Activated CD8-positive, alpha-beta memory T cell treated with anti-CD3 and anti-CD28 coated beads, Interleukin-2, amount 50 U/mL, for 48 hours (primary cell): Measurements from ENCODE around the gene PDE4A.

ENCODE experiments used
- DNase-seq: peaks from one replicate; pipeline ENCODE4 v3.0.0-alpha.2; 2020

The PDE4A gene

DNA sequence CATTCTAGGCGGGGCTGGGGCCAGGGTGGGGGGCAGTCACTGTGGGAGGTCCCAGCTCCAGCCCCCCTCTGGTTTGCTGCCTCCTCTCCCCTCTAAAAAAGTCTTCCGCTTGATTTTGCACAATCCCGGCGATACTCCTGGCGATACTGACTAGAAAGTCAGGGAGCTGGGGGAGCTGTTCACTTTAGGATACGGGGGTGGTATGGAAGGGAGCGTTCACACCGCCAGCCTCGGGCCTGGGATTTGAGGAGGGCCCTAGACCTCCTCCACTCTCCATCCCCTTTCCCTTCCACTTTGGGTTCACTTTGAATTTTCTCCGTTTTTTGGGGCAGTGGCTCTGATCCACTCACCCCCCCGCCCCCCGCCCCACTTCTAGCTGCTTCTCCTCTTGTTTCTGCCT is 47.8 kb downstream of the PDE4A start:
- no peak for DNase-seq

DNA sequence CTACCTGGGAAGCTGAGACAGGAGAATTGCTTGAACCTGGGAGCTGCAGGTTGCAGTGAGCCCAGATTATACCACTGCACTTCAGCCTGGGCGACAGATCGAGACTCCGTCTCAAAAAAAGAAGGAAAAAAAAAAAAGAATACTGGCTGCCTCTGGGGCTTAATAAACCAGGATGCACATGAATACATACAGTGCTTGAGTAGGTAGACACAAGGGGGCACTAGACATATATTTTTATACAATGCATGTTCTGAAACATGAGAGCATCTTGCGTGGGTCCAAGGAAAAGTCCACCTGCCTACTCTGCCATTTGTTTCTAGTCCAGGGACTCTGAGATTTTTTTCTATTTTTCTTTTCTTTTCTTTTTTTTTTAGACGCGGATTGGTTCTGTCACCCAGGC is 51.6 kb downstream of the PDE4A start:
- DNase-seq, result no peak

- DNase-seq, result no peak
Observed at GRCh38 chr19:10473192-10473591, 52.9 kb downstream of the PDE4A start.

DNA sequence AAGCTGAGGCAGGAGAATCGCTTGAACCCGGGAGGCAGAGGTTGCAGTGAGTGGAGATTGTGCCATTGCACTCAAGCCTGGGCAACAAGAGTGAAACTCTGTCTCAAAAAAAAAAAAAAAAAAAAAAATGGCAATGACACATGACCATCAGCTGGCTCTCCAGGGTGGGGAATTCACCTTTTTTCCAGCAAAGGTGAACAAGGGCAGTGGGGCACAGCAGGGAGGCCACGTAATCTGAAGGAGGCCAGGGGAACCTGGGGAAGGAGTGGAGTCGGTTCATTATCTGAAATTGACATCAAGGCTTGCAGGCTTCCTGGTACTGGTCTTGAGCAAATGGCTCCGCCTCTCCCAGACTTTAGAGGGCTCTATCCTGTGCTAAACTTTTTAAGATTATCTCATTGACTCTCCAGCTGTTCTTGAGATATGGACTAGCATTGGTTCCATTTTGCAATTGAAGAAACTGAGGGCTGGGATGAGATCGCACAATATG is 54.7 kb downstream of the PDE4A start:
- DNase-seq, result no peak

DNA sequence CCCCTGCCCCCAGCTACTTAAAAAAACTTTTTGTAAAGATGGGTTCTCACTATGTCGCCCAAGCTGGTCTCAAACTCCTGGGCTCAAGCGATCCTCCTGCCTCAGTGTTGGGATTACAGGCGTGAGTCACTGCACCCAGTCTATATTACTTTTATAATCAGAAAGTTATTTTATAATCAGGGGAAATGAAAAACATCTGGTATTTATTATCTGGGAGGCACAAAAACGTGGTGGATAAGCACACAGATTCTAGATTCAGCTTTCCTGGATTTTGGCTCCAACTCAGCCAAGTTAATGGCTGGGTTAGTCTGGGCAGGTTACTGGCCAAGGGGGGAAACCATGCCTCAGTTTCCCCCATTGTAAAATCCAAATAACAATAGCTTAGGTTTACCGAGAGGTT is 58.1 kb downstream of the PDE4A start:
- no peak for DNase-seq

DNA sequence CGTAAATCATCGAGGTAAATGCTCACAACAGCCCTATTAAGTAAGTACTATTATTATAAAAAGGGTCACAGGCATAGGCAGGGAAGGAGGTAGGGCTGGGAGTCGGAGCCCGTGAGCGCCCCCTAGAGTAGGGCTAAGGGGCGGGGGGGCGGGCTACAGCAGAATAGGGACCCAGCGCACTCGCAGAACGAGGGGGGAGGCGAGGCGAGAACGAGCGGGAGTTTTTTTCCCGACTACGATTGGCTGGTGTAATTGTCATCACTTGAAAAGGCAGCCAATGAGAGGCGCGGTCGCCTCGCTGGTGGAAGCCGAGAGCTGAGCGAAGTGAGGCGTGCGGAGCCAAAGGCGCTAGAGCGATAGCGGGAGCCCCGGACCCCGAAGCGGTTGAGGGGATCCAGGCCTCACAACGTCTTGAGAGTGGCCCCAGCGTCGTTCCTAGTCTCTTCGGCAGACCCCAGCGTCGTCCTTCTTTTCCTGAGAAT is 58.6 kb downstream of the PDE4A start:
- DNase-seq, result peak; percentile 93

DNA sequence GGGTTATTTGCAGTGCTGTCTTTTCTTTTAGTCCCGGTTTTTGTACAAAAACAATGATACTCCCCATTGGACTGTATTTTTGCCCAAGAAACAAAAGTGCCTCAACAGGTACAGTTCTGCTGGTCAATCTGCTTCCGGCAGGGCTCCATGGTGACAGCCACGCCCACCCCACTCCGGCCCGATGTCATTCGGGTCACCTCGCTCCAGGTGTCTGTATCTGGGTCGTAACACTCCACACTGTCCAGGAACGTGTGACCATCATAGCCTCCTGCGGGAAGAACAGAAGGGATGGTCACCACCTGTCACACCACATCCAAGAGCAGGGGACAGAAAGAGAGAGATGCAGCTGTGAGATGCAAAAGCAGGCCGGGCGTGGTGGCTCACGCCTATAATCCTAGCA is 66.2 kb downstream of the PDE4A start:
- no peak for DNase-seq

DNA sequence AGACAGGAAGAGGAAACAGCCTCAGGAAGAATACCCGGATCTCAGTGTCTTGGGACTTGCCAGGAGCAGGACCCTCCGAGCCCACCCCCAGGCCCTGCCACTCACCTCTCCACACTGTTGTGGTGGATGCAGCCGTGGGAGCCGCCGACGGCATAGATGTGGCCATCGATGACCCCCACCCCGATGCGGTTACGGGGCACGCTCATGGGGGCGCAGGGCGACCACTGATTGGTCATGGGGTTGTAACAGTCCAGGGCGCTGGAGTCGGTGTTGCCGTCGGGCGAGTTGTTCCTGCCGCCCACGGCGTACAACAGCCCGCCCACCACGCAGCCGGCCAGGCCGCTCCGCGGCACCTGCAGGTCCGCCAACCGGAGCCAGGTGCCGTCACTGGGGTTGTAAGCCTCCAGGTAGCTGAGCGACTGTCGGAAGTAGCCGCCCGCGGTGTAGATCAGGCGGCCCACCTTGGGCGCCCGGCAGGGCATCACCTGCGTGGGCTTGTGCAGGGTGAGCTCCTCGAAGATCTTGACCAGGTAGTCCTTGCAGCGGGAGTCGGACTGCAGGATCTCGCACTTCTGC is 71.2 kb downstream of the PDE4A start:
- DNase-seq, result no peak

DNA sequence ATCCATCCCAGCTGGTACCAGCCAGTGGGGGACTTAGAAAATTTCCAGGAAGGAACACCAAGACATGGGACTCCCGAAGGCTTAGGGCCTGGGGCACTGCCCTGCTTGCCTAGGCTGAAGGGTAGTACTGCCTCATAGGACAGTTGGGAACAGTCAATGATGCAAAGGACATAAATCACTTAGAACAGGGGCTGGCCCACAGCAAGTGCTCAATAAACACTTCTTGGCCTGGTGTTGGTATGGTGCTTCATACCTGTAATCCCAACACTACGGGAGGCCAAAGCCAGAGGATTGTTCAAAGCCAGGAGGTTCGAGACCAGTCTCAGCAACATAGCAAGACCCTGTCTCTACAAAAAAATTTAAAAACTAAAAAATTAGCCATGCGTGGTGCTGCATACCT is 77.0 kb downstream of the PDE4A start:
- DNase-seq, result no peak

DNA sequence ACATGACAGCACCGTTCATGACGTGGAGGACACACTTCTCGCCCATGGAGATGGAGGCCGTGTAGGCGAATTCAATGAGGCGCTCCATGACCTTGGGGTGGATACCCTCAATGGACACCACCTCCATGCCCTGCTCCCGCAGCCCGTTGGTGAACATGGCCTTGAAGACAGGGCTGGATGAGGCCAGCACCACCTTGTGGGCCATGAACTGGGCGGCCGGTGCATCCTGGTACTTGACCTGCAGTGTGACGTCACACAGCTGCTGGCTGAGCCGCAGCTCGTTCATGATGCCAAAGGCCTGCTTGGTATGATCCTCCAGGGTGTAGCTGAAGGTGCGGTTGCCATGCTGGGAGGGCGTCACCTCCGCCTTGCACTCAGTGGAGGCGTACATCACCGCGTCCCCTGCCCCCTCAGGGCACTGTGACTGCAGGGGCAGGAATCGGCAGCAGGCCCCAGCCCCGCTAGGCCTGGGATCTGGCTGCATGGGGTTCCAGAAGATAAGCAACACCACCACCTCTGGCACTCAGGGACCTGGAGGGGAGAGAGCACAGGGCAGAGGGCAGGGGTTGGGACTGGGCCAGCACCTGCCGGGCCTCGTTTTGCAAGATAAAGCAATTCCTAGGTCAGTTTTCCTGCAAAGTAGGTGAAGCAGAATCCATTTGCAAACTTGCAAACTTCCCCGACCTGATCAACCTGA is 79.4 kb downstream of the PDE4A start:
- no peak for DNase-seq

GRCh38 chr19:10500247-10500592 is 79.9 kb downstream of the PDE4A start:
- no peak for DNase-seq

DNA sequence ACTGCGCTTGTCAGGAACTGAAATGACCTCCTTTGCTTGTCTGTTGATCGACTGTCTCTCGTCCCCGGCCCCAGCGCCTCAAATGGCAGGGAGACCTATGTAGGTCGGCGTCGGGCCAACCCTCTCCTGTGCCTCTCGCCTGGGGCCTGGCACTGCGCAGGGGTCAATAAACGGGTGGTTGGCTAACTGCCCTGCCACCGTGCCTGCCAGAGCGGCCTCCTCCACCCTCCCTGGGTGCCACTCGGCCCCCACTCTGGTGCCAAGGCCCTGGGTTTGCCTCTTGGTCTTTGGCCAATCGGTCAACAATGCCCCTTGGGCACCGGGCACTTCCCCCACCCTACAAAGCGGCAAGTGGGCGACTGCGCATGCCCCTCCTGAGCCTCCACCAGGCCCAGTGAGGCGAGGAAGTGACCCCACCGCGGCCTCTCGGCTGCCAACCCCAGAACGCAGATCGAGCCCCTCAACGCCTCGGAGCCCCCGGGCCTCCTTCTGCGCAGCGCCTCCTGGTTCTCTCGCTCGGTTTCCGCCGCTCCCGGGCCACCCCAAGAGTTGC is 81.7 kb downstream of the PDE4A start:
- peak; percentile 82 for DNase-seq

DNA sequence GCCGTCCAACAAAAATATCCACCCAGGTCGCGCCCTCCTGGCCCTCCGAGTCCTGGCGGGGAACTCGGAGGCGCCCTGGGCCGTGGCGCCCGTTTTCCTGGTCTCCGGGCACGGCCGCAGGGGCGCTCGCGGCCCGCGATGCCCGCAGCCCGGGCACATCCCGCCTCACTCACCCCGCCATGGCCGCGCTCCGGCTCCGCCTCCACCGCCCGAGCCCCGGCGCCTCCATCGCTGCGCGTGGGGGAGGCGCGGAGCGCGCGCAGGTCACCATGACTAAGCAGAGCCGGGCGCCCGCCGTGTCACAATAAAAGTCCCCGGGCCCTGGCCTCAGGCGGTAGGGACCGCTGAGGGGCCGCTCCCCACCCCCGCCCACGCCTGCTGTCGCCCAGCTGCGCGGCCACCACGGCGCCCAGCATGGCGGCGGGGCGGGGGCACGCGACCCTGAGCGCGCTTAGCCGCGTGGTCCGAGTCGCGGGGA is 82.2 kb downstream of the PDE4A start:
- DNase-seq, result peak; percentile 95

DNA sequence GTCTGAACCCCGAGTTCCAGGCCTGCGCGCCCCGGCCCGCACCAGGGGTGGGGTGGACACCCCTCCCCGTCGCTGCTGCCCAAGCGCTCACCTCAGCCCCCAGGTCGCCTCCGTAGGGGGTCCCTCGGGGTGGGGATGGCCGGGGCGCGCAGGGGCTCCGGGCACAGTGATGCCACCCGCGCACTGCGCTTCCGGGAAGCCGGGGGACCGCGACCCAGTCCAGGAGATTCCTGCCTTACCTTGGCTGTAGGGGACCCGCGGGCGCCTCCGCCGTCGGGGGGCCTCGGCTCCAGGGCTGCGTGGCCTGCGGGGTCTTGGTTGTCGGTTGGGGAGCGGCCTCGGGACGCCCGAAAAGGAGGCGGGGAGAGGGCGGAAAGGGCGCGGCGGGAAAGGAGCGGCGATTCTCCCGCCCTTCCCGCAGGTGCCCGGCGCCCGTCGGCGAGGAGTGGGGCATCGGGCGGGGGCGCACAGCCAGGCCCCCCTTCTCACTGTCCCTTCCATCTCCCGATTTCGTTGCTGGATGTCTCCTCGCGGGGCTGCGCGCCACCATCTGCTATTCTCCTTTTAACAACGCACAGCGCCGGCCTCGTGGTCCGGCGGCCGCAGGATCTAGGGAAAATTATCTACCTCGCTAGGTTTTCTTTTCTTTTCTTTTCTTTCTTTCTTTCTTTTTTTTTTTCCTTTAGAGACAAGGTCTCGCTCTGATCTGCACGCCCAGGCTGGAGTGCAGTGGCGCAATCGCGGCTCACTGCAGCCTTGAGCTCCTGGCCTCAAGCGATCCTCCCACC is 82.9 kb downstream of the PDE4A start, which contains the start of gene KEAP1:
KEAP1 (minus strand) TSS at position 355 of the 788 bp plus-strand sequence. CDS start 3,323 bp downstream, outside the sequence.
- DNase-seq, result peak; percentile 80

DNA sequence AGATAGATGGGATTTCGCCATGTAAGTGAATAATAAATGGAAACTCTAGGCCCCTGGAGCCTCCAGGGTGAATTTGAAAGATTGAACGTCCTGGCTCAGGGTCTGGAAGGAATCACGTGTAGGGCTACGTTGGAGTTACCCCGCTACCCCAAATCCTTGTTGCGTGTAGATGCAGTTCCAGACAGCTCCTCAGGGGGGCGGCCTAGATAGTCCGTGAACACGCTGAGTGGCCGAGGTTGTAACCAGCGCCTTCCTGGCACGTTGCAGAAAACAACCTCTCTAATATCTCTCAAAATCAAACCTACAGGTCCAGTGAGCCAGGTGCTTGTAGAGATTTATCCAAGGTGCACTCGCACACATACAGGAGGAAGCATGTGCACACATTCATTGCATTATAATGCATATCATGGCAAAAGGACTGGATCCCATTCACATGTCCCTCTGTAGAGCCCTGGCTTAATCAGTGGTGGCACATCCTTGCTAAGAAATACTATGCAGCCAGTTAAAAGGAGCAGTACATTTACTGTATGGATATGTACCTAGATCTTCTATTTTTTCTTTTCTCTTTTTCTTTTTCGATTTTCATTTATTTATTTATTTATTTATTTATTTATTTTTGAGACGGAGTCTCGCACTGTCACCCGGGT is 85.4 kb downstream of the PDE4A start:
- peak; percentile 93 for DNase-seq

DNA sequence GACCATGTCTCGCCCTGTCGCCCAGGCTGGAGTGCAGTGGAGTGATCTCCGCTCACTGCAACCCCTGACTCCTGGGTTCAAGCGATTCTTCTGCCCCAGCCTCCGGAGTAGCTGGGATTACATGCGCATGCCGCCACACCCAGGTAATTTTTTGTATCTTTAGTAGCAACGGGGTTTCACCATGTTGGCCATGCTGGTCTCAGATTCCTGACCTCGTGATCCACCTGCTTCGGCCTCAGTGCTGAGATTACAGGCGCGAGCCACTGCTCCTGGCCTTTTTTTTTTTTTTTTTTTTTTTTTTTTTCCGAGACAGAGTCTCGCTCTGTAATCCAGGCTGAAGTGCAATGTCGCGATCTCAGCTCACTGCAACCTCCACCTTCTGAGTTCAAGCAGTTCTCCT is 87.7 kb downstream of the PDE4A start:
- no peak for DNase-seq

- peak; percentile 59 for DNase-seq
Observed at GRCh38 chr19:10508707-10509106, 88.4 kb downstream of the PDE4A start.

DNA sequence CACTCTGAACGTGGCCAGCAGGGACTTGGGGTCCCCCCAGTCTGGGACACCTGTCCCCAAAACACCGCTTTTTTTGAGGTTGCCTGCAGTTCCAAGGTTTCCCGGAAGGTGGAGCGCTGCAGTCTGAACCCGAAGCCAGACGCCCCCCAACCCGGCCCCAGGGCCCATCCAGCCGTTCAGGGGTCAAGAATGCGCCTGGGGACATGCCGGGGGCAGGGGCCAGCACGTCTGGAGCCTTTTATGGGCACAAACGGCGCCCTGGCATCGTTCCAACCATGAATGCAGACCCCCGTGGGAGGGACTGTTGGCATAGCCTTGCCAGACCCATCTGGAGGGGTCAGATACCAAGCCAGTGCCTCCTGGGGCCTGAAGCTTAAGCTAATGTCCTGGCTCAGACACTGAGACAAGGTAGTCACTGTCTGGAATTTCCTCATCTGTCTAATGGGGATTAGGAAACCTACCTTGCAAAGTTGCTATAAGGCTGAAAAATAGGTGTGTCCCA is 90.0 kb downstream of the PDE4A start:
- peak; percentile 88 for DNase-seq

GRCh38 chr19:10513223-10513622 is 92.9 kb downstream of the PDE4A start:
- no peak for DNase-seq

DNA sequence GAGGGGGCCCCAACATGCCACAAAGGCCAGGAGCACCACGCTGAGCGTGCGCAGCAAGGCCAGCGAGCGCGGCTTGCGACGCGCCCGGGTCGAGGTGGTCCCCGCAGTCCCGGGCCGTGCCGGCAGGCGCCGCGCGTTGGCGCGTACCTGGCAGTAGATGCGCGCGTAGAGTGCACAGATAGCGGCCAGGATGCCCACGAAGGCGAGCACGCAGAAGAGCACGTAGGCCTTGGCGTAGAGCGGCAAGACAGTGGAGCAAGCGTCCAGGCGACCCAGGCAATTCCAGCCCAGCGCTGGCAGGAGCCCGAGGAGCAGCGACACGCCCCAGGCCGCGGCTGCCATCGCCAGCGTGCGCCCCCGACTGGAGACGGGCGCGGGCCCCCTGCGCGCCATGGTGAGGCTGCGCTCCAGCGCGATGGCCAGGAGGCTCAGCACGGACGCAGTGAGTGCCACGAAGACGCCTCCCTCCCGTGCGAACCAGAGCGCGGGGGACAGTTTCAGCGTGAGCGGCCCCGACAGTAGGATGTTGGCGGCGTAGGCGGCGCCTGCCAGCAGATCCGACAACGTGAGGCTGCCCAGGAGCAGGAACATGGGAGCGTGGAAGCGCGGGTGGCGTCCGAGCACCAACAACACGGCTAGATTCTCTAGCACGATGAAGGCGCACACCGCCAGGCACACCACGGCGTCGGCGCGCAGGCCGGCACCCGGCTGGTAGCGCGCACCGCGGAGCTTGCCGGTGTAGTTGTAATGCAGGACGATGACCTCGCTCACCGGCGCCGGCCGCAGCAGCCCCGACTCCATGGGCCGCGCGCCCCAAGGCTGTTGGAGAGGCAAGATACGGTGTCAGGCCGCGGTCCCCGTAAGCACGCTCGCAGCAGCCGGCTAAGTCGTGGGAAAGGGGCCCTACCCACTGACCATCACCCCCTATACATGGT is 94.1 kb downstream of the PDE4A start:
- DNase-seq, result peak; percentile 80

DNA sequence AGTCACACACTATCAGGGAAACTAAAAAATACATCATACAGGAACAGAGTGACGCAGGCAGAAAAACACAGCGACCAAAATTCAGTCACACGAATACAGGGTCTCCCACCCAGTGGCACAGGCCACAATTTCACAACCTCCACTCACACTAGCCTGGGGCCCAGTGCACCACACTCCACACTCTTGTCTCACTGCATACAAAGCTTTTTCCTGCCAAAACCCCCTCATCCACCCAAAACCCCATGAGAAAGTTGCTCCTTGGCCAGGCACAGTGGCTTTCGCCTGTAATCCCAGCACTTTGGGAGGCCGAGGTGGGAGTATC is 95.7 kb downstream of the PDE4A start:
- no peak for DNase-seq
